Measurements from ENCODE around the gene ITPR2.

Gene ITPR2

GRCh38 chr12:26728205-26729050 is 104.6 kb downstream of the ITPR2 start:
- no peak for DNase-seq

GRCh38 chr12:26727482-26728204 is 105.4 kb downstream of the ITPR2 start:
- DNase-seq, result no peak

- DNase-seq, result no peak
Observed at GRCh38 chr12:26726956-26727355, 106.0 kb downstream of the ITPR2 start.

- DNase-seq, result no peak
Observed at GRCh38 chr12:26725276-26725916, 107.6 kb downstream of the ITPR2 start.

- no peak for DNase-seq
Observed at GRCh38 chr12:26724309-26724702, 108.7 kb downstream of the ITPR2 start.

- no peak for DNase-seq
Observed at GRCh38 chr12:26723379-26724308, 109.3 kb downstream of the ITPR2 start.

- no peak for DNase-seq
Observed at GRCh38 chr12:26721800-26722199, 111.2 kb downstream of the ITPR2 start.

- DNase-seq, result no peak
Observed at GRCh38 chr12:26719852-26720251, 113.1 kb downstream of the ITPR2 start.

GRCh38 chr12:26717757-26718156 is 115.2 kb downstream of the ITPR2 start:
- no peak for DNase-seq

- no peak for DNase-seq
Observed at GRCh38 chr12:26715232-26715631, 117.8 kb downstream of the ITPR2 start.

- no peak for DNase-seq
Observed at GRCh38 chr12:26713885-26714383, 119.1 kb downstream of the ITPR2 start.

- no peak for DNase-seq
Observed at GRCh38 chr12:26712892-26713291, 120.1 kb downstream of the ITPR2 start.

- DNase-seq, result no peak
Observed at GRCh38 chr12:26711569-26711968, 121.4 kb downstream of the ITPR2 start.

- no peak for DNase-seq
Observed at GRCh38 chr12:26711072-26711471, 121.9 kb downstream of the ITPR2 start.

- no peak for DNase-seq
Observed at GRCh38 chr12:26705851-26706250, 127.1 kb downstream of the ITPR2 start.

GRCh38 chr12:26704684-26705460 is 128.1 kb downstream of the ITPR2 start:
- DNase-seq, result no peak

GRCh38 chr12:26704214-26704613 is 128.8 kb downstream of the ITPR2 start:
- no peak for DNase-seq

GRCh38 chr12:26702741-26703140 is 130.3 kb downstream of the ITPR2 start:
- no peak for DNase-seq

- DNase-seq, result no peak
Observed at GRCh38 chr12:26701604-26702215, 131.3 kb downstream of the ITPR2 start.

GRCh38 chr12:26700430-26700829 is 132.6 kb downstream of the ITPR2 start:
- no peak for DNase-seq

GRCh38 chr12:26699237-26699636 is 133.8 kb downstream of the ITPR2 start:
- DNase-seq, result no peak
